ENCODE measurements around the gene PDP2. TPM values are rescaled to one million over a fixed set of nuclear protein-coding genes. Genes with fewer than 3 reads are reported as not detected.
A peak's percentile ranks its signal among the peaks of the same experiment; 100 is the strongest.

The PDP2 gene
- total and polyA plus RNA-seq, 5 experiments from 2014 or later: 1.2 to 11.3 (median 1.8) TPM

DNA sequence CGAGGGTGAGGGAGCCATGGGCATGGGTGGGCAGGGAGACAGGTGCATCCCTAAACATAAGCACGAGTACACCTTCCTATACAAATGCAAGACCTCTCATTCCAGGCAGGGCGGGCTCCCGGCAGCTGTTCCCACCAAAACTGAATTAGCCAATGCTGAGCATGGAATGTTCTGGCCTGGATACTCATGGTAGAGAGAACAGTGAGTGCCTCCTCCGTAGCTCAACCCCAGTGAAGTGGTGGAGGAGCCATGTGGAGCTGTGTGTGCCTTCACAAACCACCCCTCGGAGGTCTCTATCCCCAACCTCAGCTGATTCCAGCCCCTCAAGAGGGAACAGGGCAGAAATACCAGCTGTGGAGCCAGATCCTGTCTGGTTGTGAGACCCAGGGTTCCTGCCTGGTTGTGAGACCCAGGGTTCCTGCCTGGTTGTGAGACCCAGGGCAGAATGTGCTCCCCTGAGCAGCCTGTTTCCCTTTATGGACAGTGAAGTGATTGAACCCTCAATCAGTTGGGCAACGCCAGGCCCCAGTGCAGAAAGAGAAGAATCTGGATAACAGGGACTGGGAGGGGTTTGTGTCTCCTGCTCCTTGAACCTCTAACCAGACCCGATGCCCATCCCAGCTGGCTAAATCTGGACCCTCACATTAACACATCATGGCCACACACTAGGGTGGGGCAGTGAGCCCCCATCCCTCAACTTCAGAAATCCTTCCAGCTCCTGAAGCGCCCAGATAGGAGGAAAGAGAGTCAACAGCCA is 40.8 kb downstream of the PDP2 start:
- DNase-seq: no peak
- H3K4me3 Mint-ChIP-seq: no peak overlapping the region
- H3K27me3 Mint-ChIP-seq: peaks cover 13 to 45% (median 22%) of the 10 kb centered on the region in 5 donors
- peaks cover 2 to 15% (median 5%) of the 10 kb centered on the region in 4 donors for H3K4me1 Mint-ChIP-seq
- peaks cover 0 to 3% (median 0%) of the 10 kb centered on the region in 3 donors for H3K36me3 Mint-ChIP-seq
- H3K9me3 Mint-ChIP-seq: no peaks in the 10 kb centered on the region
- H3K27ac Mint-ChIP-seq: no peak overlapping the region
- POLR2A ChIA-PET: interaction anchor here (0.6 kb wide), 1 partner anchor 176 kb away, joined by 6 read pairs; no protein-coding TSS in a partner anchor
- no peak for ATAC-seq

DNA sequence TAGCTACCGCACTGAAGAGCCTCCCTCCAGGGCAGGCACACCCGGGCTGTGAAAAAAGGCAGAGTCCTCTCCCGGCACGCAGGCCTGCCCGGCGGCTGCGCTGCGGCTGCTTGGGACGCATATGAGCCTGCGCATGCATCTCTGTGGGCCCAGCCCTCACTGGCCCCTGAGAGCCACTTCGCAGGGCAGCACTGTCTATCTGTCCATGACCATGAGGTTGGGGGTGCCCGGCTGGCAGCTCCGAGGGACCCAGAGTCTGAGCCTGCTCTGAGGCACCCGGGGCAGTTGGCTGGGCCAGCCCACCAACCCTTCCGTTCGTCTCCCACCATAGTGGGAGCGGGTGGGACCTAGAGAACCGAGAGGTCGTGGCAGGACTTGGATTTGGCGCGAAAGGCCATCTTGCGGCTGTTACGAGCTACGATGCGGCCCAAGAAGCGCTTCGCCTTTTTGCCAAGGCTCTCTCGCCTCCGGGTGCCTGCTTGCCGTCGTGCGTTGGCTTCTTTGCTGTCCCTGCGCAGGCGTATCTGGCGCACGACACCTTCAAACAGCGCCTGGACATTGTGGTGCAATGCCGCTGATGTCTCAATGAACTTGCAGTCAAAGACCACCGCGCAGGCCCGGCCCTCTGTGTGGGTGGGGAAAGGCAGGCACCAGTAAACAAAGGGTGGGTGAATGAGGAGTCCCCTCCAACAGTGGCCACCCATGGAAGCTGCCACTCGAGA is 41.6 kb downstream of the PDP2 start:
- Mint-ChIP-seq H3K4me3 (no peak overlapping the region), H3K27ac (no peak overlapping the region), H3K9me3 (no peaks in the 10 kb centered on the region), H3K36me3 (peaks cover 0 to 3% (median 0%) of the 10 kb centered on the region in 3 donors), H3K27me3 (peaks cover 13 to 47% (median 22%) of the 10 kb centered on the region in 5 donors), H3K4me1 (peaks cover 2 to 15% (median 5%) of the 10 kb centered on the region in 4 donors)
- ATAC-seq (no peak), DNase-seq (no peak)
- POLR2A ChIA-PET: interaction anchor here (0.6 kb wide), 1 partner anchor 175 kb away, joined by 6 read pairs; no protein-coding TSS in a partner anchor

DNA sequence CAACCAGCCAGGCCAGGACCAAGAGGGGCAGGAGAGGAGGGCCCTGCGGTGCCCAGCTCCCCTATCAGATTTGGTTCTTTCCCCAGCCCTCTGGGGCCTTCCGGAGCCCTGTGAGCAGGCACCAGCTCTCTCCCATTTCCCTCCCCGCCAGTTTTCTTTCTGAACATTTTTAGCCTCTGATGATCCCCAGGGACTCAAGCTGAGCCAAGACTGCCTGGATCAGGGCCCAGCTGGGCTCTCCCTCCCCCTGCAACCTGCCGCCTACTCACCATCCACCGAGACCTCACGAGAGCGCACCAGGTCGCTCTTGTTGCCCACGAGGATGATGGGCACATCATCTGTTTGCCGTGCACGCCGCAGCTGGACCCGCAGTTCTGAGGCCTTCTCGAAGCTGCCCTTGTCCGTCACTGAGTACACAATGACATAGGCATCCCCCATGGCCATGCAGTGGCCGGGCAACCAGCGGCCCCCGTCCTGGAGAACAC is 43.0 kb downstream of the PDP2 start:
- no peak overlapping the region for H3K4me3 Mint-ChIP-seq
- peaks cover 2 to 15% (median 5%) of the 10 kb centered on the region in 4 donors for H3K4me1 Mint-ChIP-seq
- DNase-seq: no peak
- POLR2A ChIA-PET: no interaction called here
- no peak for ATAC-seq
- H3K27ac Mint-ChIP-seq: no peak overlapping the region
- H3K36me3 Mint-ChIP-seq: peaks cover 0 to 3% (median 0%) of the 10 kb centered on the region in 3 donors
- no peaks in the 10 kb centered on the region for H3K9me3 Mint-ChIP-seq
- peaks cover 11 to 47% (median 22%) of the 10 kb centered on the region in 5 donors for H3K27me3 Mint-ChIP-seq

DNA sequence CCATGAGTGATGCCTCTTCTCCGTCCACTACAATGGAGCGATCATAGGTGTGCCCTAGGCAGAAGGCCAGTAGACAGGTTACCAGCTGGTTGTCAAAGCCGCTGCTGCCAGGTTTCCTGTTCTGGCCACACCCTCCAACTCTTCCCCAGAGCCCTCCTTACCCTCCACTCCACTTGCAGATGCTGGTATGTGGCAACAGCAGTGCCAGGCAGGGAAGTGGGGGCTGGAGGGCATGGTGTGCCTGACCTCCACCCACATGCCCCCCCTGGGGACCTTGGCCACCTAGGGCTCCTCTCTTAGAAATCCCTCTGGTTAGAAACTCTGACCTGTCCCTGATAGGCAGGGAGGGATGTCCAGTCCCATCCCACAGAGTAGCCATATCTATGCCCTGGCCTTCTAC is 43.6 kb downstream of the PDP2 start:
- no peak for DNase-seq
- Mint-ChIP-seq H3K9me3 (no peaks in the 10 kb centered on the region), H3K36me3 (peaks cover 0 to 3% (median 0%) of the 10 kb centered on the region in 3 donors), H3K4me3 (peak overlapping the region in 1 of 10 donors; percentile 38), H3K27me3 (peaks cover 11 to 47% (median 22%) of the 10 kb centered on the region in 5 donors), H3K27ac (no peak overlapping the region), H3K4me1 (peaks cover 2 to 15% (median 6%) of the 10 kb centered on the region in 4 donors)
- ATAC-seq: no peak
- POLR2A ChIA-PET: interaction anchor here (0.7 kb wide), 1 partner anchor 10 kb away, joined by 3 read pairs; no protein-coding TSS in a partner anchor

DNA sequence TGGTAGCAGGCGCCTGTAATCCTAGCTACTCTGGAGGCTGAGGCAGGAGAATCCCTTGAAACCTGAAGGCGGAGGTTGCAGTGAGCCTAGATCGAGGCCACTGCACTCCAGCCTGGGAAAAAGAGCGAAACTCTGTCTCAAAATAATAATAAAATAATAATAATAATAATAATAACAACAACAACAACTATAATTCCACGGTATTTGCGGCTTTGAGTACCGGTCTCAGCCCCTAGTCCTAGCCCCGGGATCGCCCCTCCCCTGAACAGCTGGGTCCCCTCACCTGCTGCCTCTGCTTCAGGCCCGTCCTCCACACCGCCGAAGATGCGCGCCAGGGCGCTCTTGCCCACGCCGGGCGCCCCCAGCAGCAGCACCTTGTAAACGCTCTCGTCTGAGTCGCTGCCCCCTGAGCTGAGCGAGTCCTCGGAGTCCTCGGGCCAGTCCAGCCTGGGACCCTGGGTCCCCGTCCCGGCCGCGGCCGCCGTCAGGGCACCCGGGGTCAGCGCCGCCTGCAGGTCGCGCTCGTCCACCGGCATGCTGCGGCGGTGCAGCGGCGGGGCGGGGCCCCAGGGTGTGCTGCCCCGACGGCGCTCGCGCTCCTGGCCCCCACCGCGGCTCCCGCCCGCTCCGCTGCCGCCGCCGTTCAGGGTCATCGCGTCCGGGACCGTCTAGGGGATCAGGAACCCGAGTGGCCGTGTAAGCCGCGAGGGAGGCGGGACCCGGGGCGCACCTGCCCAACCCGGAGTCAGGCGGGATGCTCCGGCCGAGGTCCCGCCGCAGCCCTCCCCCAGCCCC is 44.4 kb downstream of the PDP2 start:
- Mint-ChIP-seq H3K9me3 (no peaks in the 10 kb centered on the region), H3K36me3 (peaks cover 0 to 3% (median 0%) of the 10 kb centered on the region in 3 donors), H3K27me3 (peaks cover 11 to 43% (median 18%) of the 10 kb centered on the region in 5 donors), H3K27ac (peak overlapping the region in 1 of 10 donors; percentile 59), H3K4me3 (peak overlapping the region in 8 of 10 donors; percentile 22 to 71 (median 59)), H3K4me1 (peaks cover 2 to 15% (median 6%) of the 10 kb centered on the region in 4 donors)
- DNase-seq: peak in 7 of 10 donors; percentile 17 to 45 (median 30)
- POLR2A ChIA-PET: interaction anchor here (0.7 kb wide), 1 partner anchor 9 kb away, joined by 3 read pairs; no protein-coding TSS in a partner anchor
- ATAC-seq: peak; percentile 72 to 86

DNA sequence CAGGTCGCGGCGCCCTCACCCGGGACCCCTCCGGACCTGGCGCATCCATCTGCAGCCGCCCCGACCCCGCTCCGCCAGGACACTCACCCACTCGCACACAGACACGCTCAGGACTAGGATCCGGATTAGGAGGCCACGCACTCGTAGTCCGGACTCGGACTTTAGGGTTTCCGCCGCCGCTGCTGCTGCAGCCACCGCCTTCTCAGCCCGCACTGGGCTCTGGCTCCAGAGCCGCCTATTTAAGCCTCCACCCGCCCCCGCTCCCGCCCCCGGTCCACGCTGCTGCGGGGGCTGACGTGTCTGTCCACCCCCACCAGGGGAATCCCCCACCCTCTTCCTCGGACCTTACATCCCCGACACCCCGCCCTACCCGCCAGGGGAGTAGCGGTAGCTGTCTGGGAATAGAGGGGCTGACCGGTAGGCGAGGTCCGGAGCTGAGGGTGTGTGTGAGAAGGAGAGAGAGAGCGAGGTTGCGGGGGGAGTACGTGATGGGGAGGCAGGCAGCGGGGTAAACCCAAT is 45.1 kb downstream of the PDP2 start, which contains the start of gene RRAD:
Gene RRAD, minus strand, starts transcription at position 214 of the 519 bp plus-strand sequence. CDS start 356 bp downstream, outside the sequence.
- Mint-ChIP-seq H3K4me1 (peaks cover 2 to 15% (median 6%) of the 10 kb centered on the region in 4 donors), H3K27ac (peak within 1 kb of the TSS in 3 of 10 donors; percentile 41 to 59 (median 47)), H3K36me3 (peaks cover 0 to 3% (median 0%) of the 10 kb centered on the region in 3 donors), H3K9me3 (no peaks in the 10 kb centered on the region), H3K27me3 (peaks cover 11 to 43% (median 18%) of the 10 kb centered on the region in 5 donors), H3K4me3 (peak within 1 kb of the TSS; percentile 54 to 80 (median 71))
- POLR2A ChIA-PET: no interaction called here
- DNase-seq: peak in 1 of 10 donors; percentile 13
- peak; percentile 15 to 17 for ATAC-seq

DNA sequence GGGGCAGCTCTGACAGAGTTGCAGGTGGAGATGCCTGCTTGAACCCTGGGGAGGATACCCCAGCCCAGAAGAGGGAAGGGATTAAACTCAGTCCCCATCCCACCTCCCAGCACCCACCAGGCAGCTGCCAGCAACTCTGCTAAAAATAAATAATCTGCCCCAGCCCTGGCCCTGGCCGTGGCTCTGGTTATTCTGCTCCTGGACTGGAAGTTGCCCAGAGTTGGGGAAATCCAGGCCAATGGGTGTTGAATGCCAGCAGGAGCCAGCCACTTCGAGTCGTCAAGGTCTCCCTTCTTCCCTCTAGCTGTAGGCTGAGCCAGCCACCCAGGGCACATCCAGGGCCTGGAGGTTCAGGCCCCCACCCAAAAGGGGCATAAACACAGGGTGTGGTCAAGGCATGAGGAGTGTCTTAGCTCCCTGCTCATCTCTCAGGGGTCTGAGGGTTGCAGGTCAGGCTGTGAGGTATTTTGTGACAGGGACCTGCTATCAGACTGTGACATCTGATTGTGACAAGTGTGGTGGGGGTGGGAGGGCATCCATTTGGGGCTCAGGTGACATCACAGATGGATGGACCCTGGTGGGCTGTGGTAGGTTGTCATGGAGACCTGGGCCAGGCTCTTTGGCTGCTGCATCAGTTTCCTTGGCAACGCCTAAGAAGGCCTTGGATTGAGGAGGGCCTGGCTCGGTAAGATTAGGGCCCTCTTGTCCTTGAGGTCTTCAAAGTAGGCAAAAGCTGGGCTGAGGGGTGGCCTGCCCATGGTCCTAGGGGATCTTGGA is 46.0 kb downstream of the PDP2 start:
- peak overlapping the region in 7 of 10 donors; percentile 18 to 80 (median 68) for H3K4me3 Mint-ChIP-seq

DNA sequence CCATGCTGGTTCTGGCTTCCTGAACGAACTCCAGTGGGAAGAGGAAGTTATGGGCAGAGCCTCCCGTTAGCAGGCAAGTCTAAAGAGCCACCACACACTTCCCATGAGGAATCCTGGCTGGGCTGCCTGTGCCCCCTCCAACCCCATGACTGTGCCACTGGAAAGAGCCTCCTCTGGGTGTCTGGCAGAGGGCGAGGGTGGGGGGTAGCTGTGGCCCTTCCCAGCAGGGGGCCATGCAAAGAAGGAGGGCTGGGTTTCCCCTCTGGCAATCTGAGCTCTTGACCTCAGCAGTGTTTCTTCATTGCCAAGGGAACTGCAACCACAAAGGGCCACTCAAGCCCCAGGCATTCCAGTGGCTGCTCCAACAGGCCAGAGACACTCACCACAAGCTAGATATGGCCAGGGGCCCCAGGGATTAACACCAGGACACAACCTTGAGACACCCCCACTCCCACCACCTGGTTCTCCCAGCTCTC is 46.7 kb downstream of the PDP2 start:
- no peak for ATAC-seq
- Mint-ChIP-seq H3K4me1 (peaks cover 4 to 19% (median 11%) of the 10 kb centered on the region in 4 donors), H3K27ac (no peak overlapping the region), H3K9me3 (no peaks in the 10 kb centered on the region), H3K4me3 (no peak overlapping the region), H3K27me3 (peaks cover 9 to 38% (median 18%) of the 10 kb centered on the region in 5 donors), H3K36me3 (peaks cover 0 to 12% (median 3%) of the 10 kb centered on the region in 3 donors)
- POLR2A ChIA-PET: no interaction called here
- no peak for DNase-seq

More for the DNA sequence above, 46.0 kb downstream of the PDP2 start:
- peaks cover 11 to 40% (median 18%) of the 10 kb centered on the region in 5 donors for H3K27me3 Mint-ChIP-seq
- ATAC-seq (no peak), DNase-seq (no peak)
- peaks cover 2 to 15% (median 6%) of the 10 kb centered on the region in 4 donors for H3K4me1 Mint-ChIP-seq
- H3K27ac Mint-ChIP-seq: peak overlapping the region in 1 of 10 donors; percentile 24
- H3K9me3 Mint-ChIP-seq: no peaks in the 10 kb centered on the region
- H3K36me3 Mint-ChIP-seq: peaks cover 0 to 6% (median 0%) of the 10 kb centered on the region in 3 donors
- POLR2A ChIA-PET: no interaction called here

DNA sequence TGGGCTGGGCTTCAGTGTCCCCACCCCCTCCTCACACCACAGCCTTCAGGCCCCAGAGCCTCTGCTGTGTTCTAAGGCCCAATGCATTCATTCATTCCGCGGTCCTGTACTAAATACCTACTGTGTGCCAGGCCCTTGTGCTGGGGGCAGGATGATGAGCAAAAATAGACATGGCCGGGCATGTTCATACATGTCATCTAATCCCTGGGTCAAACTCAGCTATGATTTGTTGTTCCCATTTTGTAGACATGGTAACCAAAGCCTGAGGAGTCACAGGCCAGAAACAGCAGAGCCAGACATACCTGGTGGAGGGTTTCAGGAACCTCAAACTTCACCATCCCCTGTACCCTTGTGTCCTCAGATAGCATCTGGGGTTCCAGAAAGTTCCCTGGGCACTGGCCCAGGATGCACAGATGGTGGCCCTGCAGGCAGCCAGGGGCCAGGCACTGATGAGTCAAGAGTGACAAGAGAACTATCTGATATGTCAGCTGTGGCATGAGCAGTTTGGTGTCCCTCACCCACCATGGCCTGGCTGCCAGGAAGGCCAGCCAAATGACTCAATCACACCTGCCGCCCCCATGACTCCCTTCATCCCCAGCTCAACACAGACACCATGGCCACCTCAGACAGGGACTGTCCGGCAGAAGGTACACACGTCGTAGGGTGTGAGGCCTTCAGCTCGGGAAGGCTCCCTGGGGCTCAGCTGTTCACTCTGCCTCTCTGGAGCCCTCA is 47.8 kb downstream of the PDP2 start:
- Mint-ChIP-seq H3K4me1 (peaks cover 12 to 30% (median 21%) of the 10 kb centered on the region in 4 donors), H3K27ac (peak overlapping the region in 1 of 10 donors; percentile 80), H3K27me3 (peaks cover 9 to 29% (median 17%) of the 10 kb centered on the region in 5 donors), H3K36me3 (peaks cover 0 to 19% (median 3%) of the 10 kb centered on the region in 3 donors), H3K4me3 (peak overlapping the region in 1 of 10 donors; percentile 53), H3K9me3 (no peaks in the 10 kb centered on the region)
- ATAC-seq: no peak
- POLR2A ChIA-PET: no interaction called here
- DNase-seq: no peak

DNA sequence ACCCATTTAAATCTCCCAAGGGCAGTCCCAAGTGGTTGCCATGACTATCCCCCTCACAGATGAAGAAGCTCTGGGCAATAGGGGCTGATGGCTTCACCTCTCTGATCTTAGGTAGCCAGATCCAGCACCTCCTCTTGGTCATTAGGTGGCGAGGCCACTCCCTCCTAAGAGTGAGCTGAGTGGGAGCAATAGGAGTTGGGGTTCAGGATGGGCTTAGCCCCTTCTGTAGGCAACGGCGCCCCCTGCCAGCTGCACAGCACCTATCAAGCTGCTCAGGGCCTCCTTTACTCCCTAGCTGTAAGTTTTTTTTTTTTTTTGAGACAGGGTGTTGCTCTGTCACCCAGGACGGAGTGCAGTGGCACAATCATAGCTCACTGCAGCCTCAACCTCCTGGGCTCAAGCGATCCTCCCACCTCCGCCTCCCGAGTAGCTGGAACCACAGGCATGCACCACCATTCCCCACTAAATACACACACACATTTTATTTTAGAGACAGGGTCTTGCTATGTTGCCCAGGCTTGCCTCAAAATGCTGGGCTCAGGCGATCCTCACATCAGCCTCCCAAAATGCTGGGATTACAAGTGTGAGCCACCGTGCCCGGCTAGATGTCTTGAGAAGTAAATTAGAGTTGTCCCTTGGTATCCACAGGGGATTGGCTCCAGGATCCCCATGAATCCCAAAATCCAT is 48.5 kb downstream of the PDP2 start:
- H3K9me3 Mint-ChIP-seq: no peaks in the 10 kb centered on the region
- peaks cover 19 to 33% (median 29%) of the 10 kb centered on the region in 4 donors for H3K4me1 Mint-ChIP-seq
- POLR2A ChIA-PET: interaction anchor here (0.5 kb wide), 1 partner anchor 247 kb away, joined by 3 read pairs; no protein-coding TSS in a partner anchor
- ATAC-seq: peak in 1 of 2 donors; percentile 29
- peaks cover 0 to 22% (median 3%) of the 10 kb centered on the region in 3 donors for H3K36me3 Mint-ChIP-seq
- no peak overlapping the region for H3K4me3 Mint-ChIP-seq
- peak in 1 of 10 donors; percentile 17 for DNase-seq
- peaks cover 3 to 21% (median 9%) of the 10 kb centered on the region in 5 donors for H3K27me3 Mint-ChIP-seq
- peak overlapping the region in 1 of 10 donors; percentile 72 for H3K27ac Mint-ChIP-seq

Data from naive thymus-derived CD8-positive, alpha-beta T cell (primary cell).